H1 (cell line): Measurements from ENCODE around the gene PXN. TPM values are rescaled to one million over a fixed set of nuclear protein-coding genes. Genes with fewer than 3 reads are reported as not detected.

Source experiments
- BRCA1 ChIP-seq: IDR thresholded peaks from 2 replicates; pipeline ENCODE4 v1.6.1; 2012; ENCODE audit warnings: low read depth, low read length, improper control_type of control experiment
- CBX5 ChIP-seq: fragments of 300-800, 300-1000 bp; sonication (generic); IDR thresholded peaks from 2 replicates; pipeline ENCODE4 v1.7.1; 2016; ENCODE audit warnings: antibody characterized with exemption, low read length, low read depth
- EGR1 ChIP-seq: IDR thresholded peaks from 2 replicates; pipeline ENCODE4 v1.6.1; 2011; ENCODE audit warnings: low read depth, low read length, borderline replicate concordance
- HDAC2 ChIP-seq, 2 experiments: fragments of 300-600 bp in 1 of 2; sonication (generic) in 1 of 2; IDR thresholded peaks; 2 replicates each; pipeline ENCODE4 v1.6.1; 2011 to 2012; ENCODE audit warnings: low read depth in 2 of 2, low read length in 2 of 2, mild to moderate bottlenecking in 2 of 2, moderate library complexity in 2 of 2, borderline replicate concordance in 1 of 2, inconsistent platforms in 1 of 2
- NRF1 ChIP-seq: IDR thresholded peaks from 2 replicates; pipeline ENCODE4 v1.6.1; 2011; ENCODE audit warnings: mild to moderate bottlenecking, low read depth, low read length, improper control_type of control experiment
- POLR2AphosphoS5 ChIP-seq: IDR thresholded peaks from 2 replicates; pipeline ENCODE4 v1.6.1; 2011; ENCODE audit warnings: low read depth, low read length
- POU5F1 ChIP-seq: IDR thresholded peaks from 2 replicates; pipeline ENCODE4 v1.6.1; 2011; ENCODE audit warnings: low read depth, mild to moderate bottlenecking, low read length, moderate library complexity
- RFX5 ChIP-seq: IDR thresholded peaks from 2 replicates; pipeline ENCODE4 v1.6.1; 2011; ENCODE audit warnings: low read depth, low read length, improper control_type of control experiment, borderline replicate concordance
- RXRA ChIP-seq: IDR thresholded peaks from 2 replicates; pipeline ENCODE4 v1.6.1; 2011; ENCODE audit warnings: low read depth, mild to moderate bottlenecking, low read length, moderate library complexity; ENCODE audit not compliant: insufficient read depth
- polyA plus RNA-seq, 7 experiments: library from polyadenylated mRNA; depleted of rRNA in 3 of 7; stranded (reverse) in 5 of 7; unstranded in 2 of 7; fragments of >200 nt in 5 of 7; fragments of 200-250 nt in 2 of 7; gene quantifications; 1 replicate in 5 of 7; 2 replicates in 1 of 7; 4 replicates in 1 of 7; pipeline versions ENCODE4 v1.2.1 to v1.2.3, GENCODE V29; 2011 to 2013; ENCODE audit warnings: missing spikeins in 2 of 7, mixed read lengths in 2 of 7
- total RNA-seq: library from RNA; stranded (reverse); fragmentation: NEBNext Ultra II Directional; extraction: Animal tissue kit (Norgen Biotek cat#: 25700); gene quantifications from 2 replicates; pipeline ENCODE4 v1.2.1, GENCODE V29; 2021
- TF ChIP-seq, protein P1 (sequence below): IDR thresholded peaks from 2 replicates; pipeline ENCODE4 v1.6.1; 2012; ENCODE audit warnings: low read length, inconsistent platforms

The PXN gene
- total and polyA plus RNA-seq, 2 of the 8 experiments (the other 6 are each of a cell fraction or from before 2014, with no cell fraction given) = 51.0 to 105 TPM

GRCh38 chr12:120223458-120224303 lies 41.8 kb downstream of the PXN start (continued):
- TF ChIP-seq HDAC2 (IDR thresholded peaks at IDR 0.05; ENCODE audit: borderline replicate concordance in 1 of 2, low read depth in 2 of 2, low read length in 2 of 2) = no peak
- no peak for TF ChIP-seq CBX5
- TF ChIP-seq NRF1 = no peak
- no peak for TF ChIP-seq BRCA1
- TF ChIP-seq POLR2AphosphoS5 = no peak
- TF ChIP-seq RXRA = no peak
- no peak for TF ChIP-seq EGR1
- no peak for TF ChIP-seq POU5F1
- TF ChIP-seq, protein P1, sequence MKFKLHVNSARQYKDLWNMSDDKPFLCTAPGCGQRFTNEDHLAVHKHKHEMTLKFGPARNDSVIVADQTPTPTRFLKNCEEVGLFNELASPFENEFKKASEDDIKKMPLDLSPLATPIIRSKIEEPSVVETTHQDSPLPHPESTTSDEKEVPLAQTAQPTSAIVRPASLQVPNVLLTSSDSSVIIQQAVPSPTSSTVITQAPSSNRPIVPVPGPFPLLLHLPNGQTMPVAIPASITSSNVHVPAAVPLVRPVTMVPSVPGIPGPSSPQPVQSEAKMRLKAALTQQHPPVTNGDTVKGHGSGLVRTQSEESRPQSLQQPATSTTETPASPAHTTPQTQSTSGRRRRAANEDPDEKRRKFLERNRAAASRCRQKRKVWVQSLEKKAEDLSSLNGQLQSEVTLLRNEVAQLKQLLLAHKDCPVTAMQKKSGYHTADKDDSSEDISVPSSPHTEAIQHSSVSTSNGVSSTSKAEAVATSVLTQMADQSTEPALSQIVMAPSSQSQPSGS = no peak
- TF ChIP-seq RFX5 = no peak
